HG03175 (cell line): ENCODE measurements around the gene FMO4.
"Not testable (repeated sequence)": the region's sequence is repeated elsewhere in the genome, so short reads cannot be mapped to it uniquely, and the experiment has no call there.

Experiments
- ATAC-seq: cut with Tn5 transposase; IDR thresholded peaks from one replicate; pipeline ENCODE4 v1.9.1; 2021; ENCODE audit warnings: mild to moderate bottlenecking, moderate library complexity; ENCODE audit not compliant: unreplicated experiment

The FMO4 gene

DNA sequence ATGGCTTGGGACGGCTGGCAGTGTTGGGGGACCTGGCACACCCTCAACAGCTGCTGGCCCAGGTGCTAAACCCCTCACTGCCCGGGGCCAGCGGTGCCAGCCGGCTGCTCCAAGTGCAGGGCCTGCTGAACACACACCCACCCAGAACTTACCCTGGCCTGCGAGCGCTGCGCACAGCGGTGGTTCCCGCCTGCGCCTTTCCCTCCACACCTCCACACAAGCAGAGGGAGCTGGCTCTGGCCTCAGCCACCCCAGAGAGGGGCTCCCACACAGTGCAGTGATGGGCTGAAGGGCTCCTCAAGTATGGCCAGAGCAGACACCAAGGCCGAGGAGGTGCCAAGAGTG is 67.9 kb downstream of the FMO4 start:
- no peak for ATAC-seq

DNA sequence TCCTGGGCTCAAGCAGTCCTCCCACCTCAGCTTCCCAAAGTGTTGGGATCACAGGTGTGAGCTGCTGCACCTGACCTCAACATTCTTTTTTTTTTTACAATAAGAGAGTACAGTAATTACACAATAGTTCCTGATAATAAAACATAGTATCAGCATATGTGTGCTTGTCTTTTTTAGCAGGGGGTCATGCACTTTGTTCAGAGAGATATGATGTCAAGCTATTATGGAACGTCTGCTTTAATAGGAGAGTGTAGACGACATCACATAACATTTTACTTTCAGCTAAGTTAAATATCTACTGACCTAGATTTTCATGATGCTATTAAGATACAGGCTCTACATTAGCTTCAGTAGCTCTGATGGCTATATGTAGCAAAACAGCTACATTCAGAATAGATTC is 70.5 kb downstream of the FMO4 start:
- no peak for ATAC-seq

- ATAC-seq, result no peak
These were observed 75.2 kb downstream of the FMO4 start for GRCh38 chr1:171389171-171389570.

DNA sequence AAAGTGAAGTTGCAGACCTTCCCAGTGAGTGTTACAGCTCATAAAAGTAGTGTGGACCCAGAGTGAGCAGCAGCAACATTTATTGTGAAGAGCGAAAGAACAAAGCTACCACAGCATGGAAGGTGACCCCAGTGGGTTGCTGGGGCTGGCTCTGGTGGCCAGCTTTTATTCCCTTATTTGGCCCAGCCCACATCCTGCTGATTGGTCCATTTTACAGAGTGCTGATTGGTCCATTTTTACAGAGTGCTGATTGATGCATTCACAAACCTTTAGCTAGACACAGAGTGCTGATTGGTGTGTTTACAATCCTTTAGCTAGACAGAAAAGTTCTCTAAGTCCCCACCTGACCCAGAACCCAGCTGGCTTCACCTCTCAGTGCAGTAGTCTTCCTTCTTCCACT is 76.8 kb downstream of the FMO4 start:
- ATAC-seq, result not testable (repeated sequence)
